ENCODE data around the gene DPPA3. TPM values are rescaled to one million over a fixed set of nuclear protein-coding genes. Genes with fewer than 3 reads are reported as not detected.
"Not testable (repeated sequence)": the region's sequence is repeated elsewhere in the genome, so short reads cannot be mapped to it uniquely, and the experiment has no call there.

DPPA3 gene
- total RNA-seq, 1 experiment from 2014 or later, result not detected

- ChIA-PET POLR2A (ENCODE audit: low non-redundant PET) (no interaction called here), CTCF (no interaction called here)
- no peak for DNase-seq (ENCODE audit: low spot score)
- H3K4me3 ChIP-seq (ENCODE audit: low read depth, low read length, poor library complexity, severe bottlenecking), result no peak overlapping the region
- intact Hi-C loops (cut with micrococcal nuclease; ENCODE audit: unreplicated experiment), result no loop called here
- TF ChIP-seq CTCF (conservative IDR thresholded peaks at IDR 0.05; ENCODE audit: low read depth, low read length) (no peak), EZH2 (IDR thresholded peaks at IDR 0.05; ENCODE audit: borderline replicate concordance, low read depth, low read length, poor library complexity, severe bottlenecking) (no peak)
- H3K27me3 ChIP-seq (replicated peaks; ENCODE audit: insufficient read depth, low read depth, low read length, poor library complexity), result no peaks in the 10 kb centered on the region
- BruUV-seq (replicated peaks), result no TSS peak
- H3K36me3 ChIP-seq (ENCODE audit: insufficient read depth, low read length, poor library complexity, severe bottlenecking), result no peaks in the 10 kb centered on the region
- H3K27ac ChIP-seq (ENCODE audit: low read depth, low read length, poor library complexity, severe bottlenecking), result no peak overlapping the region
- H3K9me3 ChIP-seq (ENCODE audit: low read depth, low read length, poor library complexity, severe bottlenecking), result no peaks in the 10 kb centered on the region
- H3K4me1 ChIP-seq (ENCODE audit: insufficient read depth, low read length, poor library complexity, severe bottlenecking), result no peaks in the 10 kb centered on the region
Measured at GRCh38 chr12:7750350-7750749, 39.1 kb downstream of the DPPA3 start.

- intact Hi-C loops (cut with micrococcal nuclease; ENCODE audit: unreplicated experiment), result no loop called here
- no peaks in the 10 kb centered on the region for H3K36me3 ChIP-seq (ENCODE audit: insufficient read depth, low read length, poor library complexity, severe bottlenecking)
- ChIA-PET CTCF (no interaction called here), POLR2A (ENCODE audit: low non-redundant PET) (no interaction called here)
- no peak for TF ChIP-seq EZH2 (IDR thresholded peaks at IDR 0.05; ENCODE audit: borderline replicate concordance, low read depth, low read length, poor library complexity, severe bottlenecking)
- no peak for TF ChIP-seq CTCF (conservative IDR thresholded peaks at IDR 0.05; ENCODE audit: low read depth, low read length)
- no peak overlapping the region for H3K27ac ChIP-seq (ENCODE audit: low read depth, low read length, poor library complexity, severe bottlenecking)
- H3K9me3 ChIP-seq (ENCODE audit: low read depth, low read length, poor library complexity, severe bottlenecking), result no peaks in the 10 kb centered on the region
- H3K27me3 ChIP-seq (replicated peaks; ENCODE audit: insufficient read depth, low read depth, low read length, poor library complexity), result no peaks in the 10 kb centered on the region
- no peak overlapping the region for H3K4me3 ChIP-seq (ENCODE audit: low read depth, low read length, poor library complexity, severe bottlenecking)
- no peaks in the 10 kb centered on the region for H3K4me1 ChIP-seq (ENCODE audit: insufficient read depth, low read length, poor library complexity, severe bottlenecking)
- no peak for DNase-seq (ENCODE audit: low spot score)
- BruUV-seq (replicated peaks), result no TSS peak
Measured at GRCh38 chr12:7751394-7751793, 40.2 kb downstream of the DPPA3 start.

GRCh38 chr12:7751941-7752922 is 41.0 kb downstream of the DPPA3 start:
- H3K36me3 ChIP-seq (ENCODE audit: insufficient read depth, low read length, poor library complexity, severe bottlenecking); DNase-seq (ENCODE audit: low spot score); BruUV-seq (replicated peaks); H3K27me3 ChIP-seq (replicated peaks; ENCODE audit: insufficient read depth, low read depth, low read length, poor library complexity); POLR2A ChIA-PET (ENCODE audit: low non-redundant PET); H3K4me3 ChIP-seq (ENCODE audit: low read depth, low read length, poor library complexity, severe bottlenecking); intact Hi-C loops (cut with micrococcal nuclease; ENCODE audit: unreplicated experiment); H3K27ac ChIP-seq (ENCODE audit: low read depth, low read length, poor library complexity, severe bottlenecking); CTCF ChIA-PET; H3K4me1 ChIP-seq (ENCODE audit: insufficient read depth, low read length, poor library complexity, severe bottlenecking); H3K9me3 ChIP-seq (ENCODE audit: low read depth, low read length, poor library complexity, severe bottlenecking): not testable (repeated sequence)

- BruUV-seq (replicated peaks); H3K9me3 ChIP-seq (ENCODE audit: low read depth, low read length, poor library complexity, severe bottlenecking); H3K27ac ChIP-seq (ENCODE audit: low read depth, low read length, poor library complexity, severe bottlenecking); H3K27me3 ChIP-seq (replicated peaks; ENCODE audit: insufficient read depth, low read depth, low read length, poor library complexity); CTCF ChIA-PET; intact Hi-C loops (cut with micrococcal nuclease; ENCODE audit: unreplicated experiment); DNase-seq (ENCODE audit: low spot score); H3K4me3 ChIP-seq (ENCODE audit: low read depth, low read length, poor library complexity, severe bottlenecking); POLR2A ChIA-PET (ENCODE audit: low non-redundant PET); H3K36me3 ChIP-seq (ENCODE audit: insufficient read depth, low read length, poor library complexity, severe bottlenecking); H3K4me1 ChIP-seq (ENCODE audit: insufficient read depth, low read length, poor library complexity, severe bottlenecking): not testable (repeated sequence)
Measured at GRCh38 chr12:7755668-7756067, 44.4 kb downstream of the DPPA3 start.

All from A673 (cell line).